Testis (tissue), 2 donors: ENCODE results near the gene KCNB1.

Experiments
- CTCF ChIP-seq, 3 experiments: fragments of 450-650 bp in 2 of 3; fragments of 200-600 bp in 1 of 3; sonication (generic) in 1 of 3; IDR thresholded peaks; one replicate each; pipeline ENCODE4 v1.5.1; 2016 to 2019; ENCODE audit warnings: antibody characterized with exemption in 3 of 3, mild to moderate bottlenecking in 2 of 3, moderate library complexity in 1 of 3
- POLR2A ChIP-seq: fragments of 450-650 bp; IDR thresholded peaks from one replicate; pipeline ENCODE4 v1.6.1; 2017; ENCODE audit warnings: antibody characterized with exemption, mild to moderate bottlenecking, moderate library complexity

GRCh38 chr20:49517805-49518100 is 35.3 kb upstream of the KCNB1 start:
- no peak for TF ChIP-seq CTCF (IDR thresholded peaks at IDR 0.05)
- no peak for TF ChIP-seq POLR2A
